ENCODE results near the gene RAB3A. TPM values are rescaled to one million over a fixed set of nuclear protein-coding genes. Genes with fewer than 3 reads are reported as not detected.

RAB3A gene
- total RNA-seq, 4 donors from 2014 or later = 0.91 to 2.7 (median 2.1) TPM

GRCh38 chr19:18205200-18205892, 1.5 kb upstream of the RAB3A start:
- no peak for TF ChIP-seq CTCF (IDR thresholded peaks at IDR 0.05)
- TF ChIP-seq POLR2A (IDR thresholded peaks at IDR 0.05) = no peak
- peak; percentile 80 to 97 for DNase-seq (ENCODE audit: low spot score in 2 of 2)
- H3K4me3 ChIP-seq (ENCODE audit: low read depth, poor library complexity, severe bottlenecking) = peak overlapping the region; percentile 44
- 16 to 17% methylated on average over 36 of the region's 36 CpGs for WGBS, 2 donors
- intact Hi-C loops (cut with DNase I; ENCODE audit: low total_unique reads) = no loop called here

DNA sequence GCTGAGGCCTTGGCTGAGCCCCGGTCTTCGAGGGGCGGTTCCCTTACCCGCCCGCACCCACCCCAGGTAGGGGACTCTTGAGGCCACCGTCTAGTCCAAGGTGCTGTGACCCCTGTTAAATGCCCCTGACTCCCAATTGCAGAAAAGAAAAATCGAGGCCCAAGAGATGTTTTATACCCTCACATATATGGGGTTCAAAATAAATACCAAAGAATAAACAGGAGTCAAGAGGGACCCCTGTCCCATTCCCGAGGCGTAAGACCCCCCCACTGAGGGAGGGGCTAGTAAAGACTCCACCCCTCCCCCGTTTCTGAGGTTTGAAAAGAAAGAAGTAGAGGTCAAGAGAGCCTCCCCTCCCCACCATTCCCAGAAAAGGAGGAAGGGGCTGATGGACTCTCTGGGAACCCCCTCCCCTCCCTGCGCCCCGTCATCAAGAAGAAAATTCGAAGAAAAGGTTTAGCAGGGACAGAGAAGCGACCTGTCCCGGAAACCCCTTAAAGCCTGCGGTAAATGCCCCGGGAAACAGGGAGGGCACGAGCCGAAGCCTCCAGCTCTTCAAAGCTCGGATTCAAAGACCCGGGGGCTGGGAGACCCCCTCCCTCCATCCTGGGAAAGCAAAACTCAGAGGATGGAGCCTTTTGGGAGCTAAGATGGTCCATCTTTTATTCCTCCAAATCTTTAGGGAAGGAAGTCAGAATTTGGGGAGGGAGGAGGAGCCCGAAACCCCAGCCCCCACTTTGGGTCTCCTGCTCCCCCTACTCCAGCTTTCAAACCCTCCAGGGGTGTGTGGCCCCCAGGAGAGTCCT, 755 bp upstream of the RAB3A start:
- DNase-seq (ENCODE audit: low spot score in 2 of 2) = peak in 1 of 2 donors; percentile 70
- intact Hi-C loops (cut with DNase I; ENCODE audit: low total_unique reads) = no loop called here
- TF ChIP-seq CTCF (IDR thresholded peaks at IDR 0.05) = no peak
- peak in 1 of 2 donors; percentile 36 for TF ChIP-seq POLR2A (IDR thresholded peaks at IDR 0.05)
- H3K4me3 ChIP-seq (ENCODE audit: low read depth, poor library complexity, severe bottlenecking) = peak overlapping the region; percentile 44
- WGBS, 2 donors = 1% methylated on average over 22 of the region's 22 CpGs

GRCh38 chr19:18203408-18203862, 407 bp downstream of the RAB3A start:
- TF ChIP-seq CTCF (IDR thresholded peaks at IDR 0.05) (no peak), POLR2A (IDR thresholded peaks at IDR 0.05) (no peak)
- 0 to 1% methylated on average over 7 to 34 of the region's 38 CpGs for WGBS, 2 donors
- DNase-seq (ENCODE audit: low spot score in 2 of 2) = no peak
- intact Hi-C loops (cut with DNase I; ENCODE audit: low total_unique reads) = no loop called here
- H3K4me3 ChIP-seq (ENCODE audit: low read depth, poor library complexity, severe bottlenecking) = peak overlapping the region; percentile 36

DNA sequence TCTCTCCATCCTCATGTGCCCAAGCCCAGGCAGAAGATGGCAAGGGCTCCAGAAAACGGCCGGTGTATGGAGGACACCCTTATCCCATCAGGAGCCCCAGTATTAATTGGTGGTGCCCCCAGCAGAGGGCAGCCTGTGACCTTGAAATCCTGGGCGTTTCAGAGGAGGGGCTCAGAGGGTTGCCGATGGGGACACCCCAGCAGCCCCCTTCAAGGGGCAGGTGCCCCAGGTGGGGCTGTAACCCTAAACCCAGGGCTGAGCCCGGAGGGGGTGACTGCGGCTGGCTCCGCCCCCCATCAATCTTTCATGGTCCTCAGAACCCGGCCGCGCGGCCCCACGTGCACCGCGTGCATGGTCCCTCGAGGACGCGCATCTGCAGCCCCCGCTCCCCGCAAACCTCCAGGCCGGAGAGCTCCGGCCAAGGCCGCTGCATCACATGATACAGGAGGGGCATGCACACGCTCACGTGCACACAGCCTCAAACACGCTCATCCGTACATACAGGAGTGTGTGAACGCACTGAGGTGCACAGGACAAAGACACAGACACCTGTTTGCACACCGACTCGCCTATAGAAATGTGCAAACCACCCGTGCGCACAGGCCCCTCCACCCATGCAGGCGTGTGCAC, 949 bp downstream of the RAB3A start:
- intact Hi-C loops (cut with DNase I; ENCODE audit: low total_unique reads) = no loop called here
- 4 to 14% methylated on average over 11 to 21 of the region's 32 CpGs for WGBS, 2 donors
- peak overlapping the region; percentile 36 for H3K4me3 ChIP-seq (ENCODE audit: low read depth, poor library complexity, severe bottlenecking)
- TF ChIP-seq POLR2A (IDR thresholded peaks at IDR 0.05) (no peak), CTCF (IDR thresholded peaks at IDR 0.05) (no peak)
- peak in 1 of 2 donors; percentile 34 for DNase-seq (ENCODE audit: low spot score in 2 of 2)

DNA sequence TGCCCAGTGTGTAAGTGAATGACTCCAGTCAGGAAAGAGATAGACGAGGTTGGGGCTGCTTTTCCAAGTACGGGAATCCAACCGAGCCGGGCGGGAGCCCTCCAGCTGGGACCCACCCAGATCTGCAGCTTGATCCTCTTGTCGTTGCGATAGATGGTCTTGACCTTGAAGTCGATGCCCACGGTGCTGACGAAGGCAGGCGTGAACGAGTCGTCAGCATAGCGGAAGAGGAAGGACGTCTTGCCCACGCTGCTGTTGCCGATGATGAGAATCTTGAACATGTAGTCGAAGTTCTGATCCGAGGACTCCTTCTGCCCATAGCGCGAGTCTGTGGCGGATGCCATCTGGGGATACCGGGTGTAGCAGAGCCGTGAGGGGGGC, 1.5 kb downstream of the RAB3A start:
- 83 to 84% methylated on average over 24 of the region's 24 CpGs for WGBS, 2 donors
- H3K4me3 ChIP-seq (ENCODE audit: low read depth, poor library complexity, severe bottlenecking) = no peak overlapping the region
- intact Hi-C loops (cut with DNase I; ENCODE audit: low total_unique reads) = no loop called here
- DNase-seq (ENCODE audit: low spot score in 2 of 2) = no peak
- TF ChIP-seq CTCF (IDR thresholded peaks at IDR 0.05) (no peak), POLR2A (IDR thresholded peaks at IDR 0.05) (no peak)
